GM06990 (cell line): ENCODE measurements around the gene TBC1D10B.
"Not testable (repeated sequence)": the region's sequence is repeated elsewhere in the genome, so short reads cannot be mapped to it uniquely, and the experiment has no call there.

ENCODE experiments used
- DNase-seq: peaks from one replicate; pipeline ENCODE4 v3.0.0-alpha.2; 2011; ENCODE audit not compliant: insufficient read length; ENCODE audit errors: extremely low read depth
- H3K27me3 ChIP-seq: replicated peaks from 2 replicates; pipeline ENCODE4 v1.6.0; 2011; ENCODE audit warnings: low read length; ENCODE audit not compliant: control insufficient read depth, insufficient read depth
- H3K36me3 ChIP-seq: 2 replicates; pipeline ENCODE4 v1.5.1; 2011; ENCODE audit warnings: low read length; ENCODE audit not compliant: control insufficient read depth, insufficient read depth
- H3K4me3 ChIP-seq: replicated peaks from 2 replicates; pipeline ENCODE4 v1.5.1; 2011; ENCODE audit warnings: low read depth, mild to moderate bottlenecking, control low read depth, low read length
- CTCF ChIP-seq: IDR thresholded peaks from 2 replicates; pipeline ENCODE4 v1.5.1; 2011; ENCODE audit warnings: low read length, control low read depth, mild to moderate bottlenecking, inconsistent platforms; ENCODE audit not compliant: insufficient read depth, poor library complexity, severe bottlenecking

Gene TBC1D10B

DNA sequence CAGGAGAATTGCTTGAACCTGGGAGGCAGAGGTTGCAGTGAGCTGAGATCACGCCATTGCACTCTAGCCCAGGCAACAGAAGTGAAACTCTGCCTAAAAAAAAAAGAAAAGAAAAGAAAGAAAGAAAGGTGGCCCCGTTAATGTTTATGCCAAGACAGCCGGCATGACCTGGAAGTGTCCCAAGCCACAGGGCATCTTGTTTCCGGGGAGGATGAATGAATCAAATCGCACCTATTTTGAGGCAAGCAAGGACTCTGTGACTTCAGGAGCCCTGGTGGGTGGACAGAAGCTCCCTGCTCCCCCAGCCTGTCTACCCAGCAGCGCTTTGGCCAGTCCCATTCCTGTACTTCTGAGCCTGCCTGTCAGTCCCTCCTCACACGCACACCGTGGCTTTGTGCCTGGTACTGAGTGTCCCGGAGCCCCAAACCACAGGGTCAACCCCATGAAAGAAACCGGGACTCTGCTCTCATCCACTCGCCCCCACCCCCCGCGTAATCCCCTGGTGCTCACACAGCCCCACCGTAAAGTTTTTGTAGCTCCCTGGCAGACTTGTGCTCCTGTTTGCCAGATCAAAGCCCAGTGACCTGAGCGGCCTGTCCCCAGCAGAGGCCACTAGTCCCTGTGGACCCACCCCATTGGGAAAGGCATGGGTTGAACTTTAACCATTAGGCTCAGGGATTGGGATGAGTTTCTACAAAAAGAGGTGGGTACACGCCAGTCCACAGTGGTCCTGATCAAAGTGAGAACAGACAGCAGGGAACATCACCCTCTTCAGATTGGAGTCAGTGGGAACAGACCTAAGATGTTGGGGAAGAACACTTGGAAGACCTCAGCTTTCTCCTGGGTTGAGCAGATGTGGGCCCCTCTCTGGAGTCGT lies 34.5 kb downstream of the TBC1D10B start:
- no peak for TF ChIP-seq CTCF

DNA sequence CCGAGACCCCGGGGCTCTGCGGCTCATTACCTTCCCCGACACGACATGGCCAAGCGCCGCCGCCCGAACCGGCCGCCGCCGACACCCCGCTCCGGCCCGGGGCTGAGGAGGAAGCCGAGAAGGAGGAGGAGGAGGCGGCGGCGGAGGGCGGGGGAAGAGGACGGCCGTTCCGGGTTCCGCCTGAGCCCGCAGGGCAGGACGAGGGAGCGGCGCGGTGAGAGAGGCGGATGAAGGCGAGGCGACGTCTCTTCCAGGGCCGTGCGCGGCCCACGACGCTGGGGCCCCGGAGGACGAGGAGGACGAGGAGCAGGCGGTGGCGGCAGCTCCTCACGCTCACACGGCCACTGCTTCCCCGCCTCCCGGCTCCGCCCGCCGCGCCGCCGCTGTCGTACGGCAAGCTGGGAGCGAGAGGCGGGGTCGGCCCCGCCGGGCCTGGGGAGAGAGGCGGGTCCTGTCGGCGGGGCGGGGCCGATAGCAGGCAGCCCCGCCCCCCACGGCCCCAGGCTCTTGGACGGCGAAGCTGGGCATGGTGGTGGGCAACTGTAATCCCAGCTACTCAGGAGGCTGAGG lies 35.2 kb downstream of the TBC1D10B start:
- peak overlapping the region; percentile 82 for H3K4me3 ChIP-seq
- H3K36me3 ChIP-seq, H3K27me3 ChIP-seq: not testable (repeated sequence)
- peak; percentile 87 for DNase-seq

More for the DNA sequence above, 34.5 kb downstream of the TBC1D10B start:
- Histone ChIP-seq H3K27me3 (no peaks in the 10 kb centered on the region), H3K36me3 (no peaks in the 10 kb centered on the region), H3K4me3 (peak overlapping the region; percentile 82)
- DNase-seq: no peak

- peak; percentile 83 for DNase-seq
- not testable (repeated sequence) for H3K36me3 ChIP-seq, H3K27me3 ChIP-seq
- peak overlapping the region; percentile 82 for H3K4me3 ChIP-seq
Measured at GRCh38 chr16:30334473-30334989, 35.8 kb downstream of the TBC1D10B start.

DNA sequence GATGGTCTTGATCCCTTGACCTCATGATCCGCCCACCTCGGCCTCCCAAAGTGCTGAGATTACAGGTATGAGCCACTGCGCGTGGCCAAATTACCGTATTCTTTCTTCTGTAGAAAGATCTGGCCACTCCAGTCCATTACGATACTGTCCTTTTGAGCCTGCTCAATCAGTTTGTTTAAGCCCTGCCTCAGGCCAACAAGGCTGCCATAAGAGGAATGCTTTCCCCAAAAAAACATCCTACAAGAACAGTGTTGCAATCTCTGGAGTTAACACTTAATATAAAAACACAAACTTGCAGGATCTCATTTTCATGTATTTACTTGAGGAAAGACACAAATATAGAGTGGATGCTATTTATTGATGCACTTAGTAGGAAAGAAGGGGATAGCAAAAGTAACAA lies 46.1 kb downstream of the TBC1D10B start:
- not testable (repeated sequence) for H3K4me3 ChIP-seq, DNase-seq

GRCh38 chr16:30318647-30319046 lies 51.6 kb downstream of the TBC1D10B start:
- not testable (repeated sequence) for DNase-seq, H3K27me3 ChIP-seq, H3K36me3 ChIP-seq, H3K4me3 ChIP-seq

More for the DNA sequence above, 46.1 kb downstream of the TBC1D10B start:
- H3K27me3 ChIP-seq, H3K36me3 ChIP-seq: not testable (repeated sequence)

- not testable (repeated sequence) for H3K4me3 ChIP-seq, H3K36me3 ChIP-seq, H3K27me3 ChIP-seq, DNase-seq
Measured at GRCh38 chr16:30310937-30311336, 59.4 kb downstream of the TBC1D10B start.

DNA sequence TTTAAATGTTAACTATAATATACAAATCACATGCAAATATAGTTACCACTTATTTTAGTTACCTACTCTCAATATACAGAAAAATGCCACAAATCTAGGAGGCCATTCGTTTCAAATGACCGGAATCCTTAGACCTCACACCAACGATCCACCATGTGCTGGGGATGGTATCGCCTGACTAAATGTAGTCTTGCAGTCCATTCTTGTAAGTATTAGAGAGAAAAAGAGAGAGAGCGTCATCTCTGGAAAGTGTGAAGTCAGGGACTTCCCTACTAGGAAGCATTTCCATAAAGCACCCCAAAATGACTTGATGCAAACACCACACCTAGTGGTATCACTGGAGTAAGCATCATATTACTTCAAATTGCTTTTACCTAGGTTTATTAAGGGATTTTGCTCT lies 61.0 kb downstream of the TBC1D10B start:
- H3K4me3 ChIP-seq, DNase-seq, H3K36me3 ChIP-seq, H3K27me3 ChIP-seq: not testable (repeated sequence)
